Osteocyte (in vitro differentiated cells): ENCODE results near the gene PA2G4. TPM values are rescaled to one million over a fixed set of nuclear protein-coding genes. Genes with fewer than 3 reads are reported as not detected.

Source experiments
- DNase-seq: peaks from one replicate; pipeline ENCODE4 v3.0.0; 2021; ENCODE audit warnings: mixed read lengths; ENCODE audit not compliant: unreplicated experiment; ENCODE audit errors: extremely low spot score
- H3K27ac Mint-ChIP-seq: one replicate; pipeline ENCODE4 v1.8.0; 2021; ENCODE audit warnings: mild to moderate bottlenecking, mixed read lengths; ENCODE audit not compliant: unreplicated experiment
- H3K27me3 Mint-ChIP-seq: one replicate; pipeline ENCODE4 v1.8.0; 2021; ENCODE audit warnings: mixed read lengths; ENCODE audit not compliant: unreplicated experiment
- H3K36me3 Mint-ChIP-seq: one replicate; pipeline ENCODE4 v1.8.0; 2021; ENCODE audit warnings: mixed read lengths; ENCODE audit not compliant: unreplicated experiment
- H3K4me1 Mint-ChIP-seq: one replicate; pipeline ENCODE4 v1.8.0; 2021; ENCODE audit warnings: mixed read lengths; ENCODE audit not compliant: unreplicated experiment
- H3K4me3 Mint-ChIP-seq: one replicate; pipeline ENCODE4 v1.8.0; 2021; ENCODE audit warnings: mild to moderate bottlenecking, moderate library complexity, mixed read lengths; ENCODE audit not compliant: unreplicated experiment
- H3K9me3 Mint-ChIP-seq: one replicate; pipeline ENCODE4 v1.8.0; 2021; ENCODE audit warnings: mixed read lengths; ENCODE audit not compliant: unreplicated experiment
- CTCF ChIP-seq: fragments of 200-600 bp; sonication (generic); IDR thresholded peaks from 2 replicates; pipeline ENCODE4 v1.5.0; 2021; ENCODE audit warnings: antibody characterized with exemption, mild to moderate bottlenecking, moderate library complexity
- total RNA-seq: library from RNA; stranded (reverse); gene quantifications from 2 replicates; pipeline ENCODE4 v1.2.1, GENCODE V29; 2021

The PA2G4 gene
- total RNA-seq, 1 donor from 2014 or later = 85.9 TPM

DNA sequence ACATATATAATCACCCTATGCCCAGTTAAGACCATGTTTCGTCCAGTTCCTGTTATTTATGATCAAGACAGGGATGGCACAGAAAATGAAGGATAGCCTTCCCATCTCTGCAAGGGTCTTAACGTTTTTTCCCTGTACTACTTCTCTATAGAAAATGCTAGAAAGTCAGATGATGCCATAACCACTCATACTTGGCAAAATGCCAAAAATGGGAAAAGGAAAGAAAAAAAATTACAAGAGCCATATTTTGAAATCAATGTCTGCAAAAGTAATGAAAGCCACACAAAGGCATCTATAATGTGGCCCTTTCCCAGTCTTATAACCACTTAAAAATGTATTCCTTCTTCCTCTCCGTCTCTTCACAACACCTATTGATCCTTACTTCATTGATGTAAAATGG, 46.2 kb downstream of the PA2G4 start:
- Mint-ChIP-seq H3K4me1 (peaks cover 41% of the 10 kb centered on the region), H3K36me3 (peaks cover 9% of the 10 kb centered on the region), H3K27me3 (no peaks in the 10 kb centered on the region), H3K4me3 (peak overlapping the region; percentile 16), H3K27ac (peak overlapping the region; percentile 75), H3K9me3 (no peaks in the 10 kb centered on the region)
- DNase-seq = no peak
- TF ChIP-seq CTCF = no peak

- Mint-ChIP-seq H3K27me3 (no peaks in the 10 kb centered on the region), H3K4me1 (peaks cover 42% of the 10 kb centered on the region), H3K9me3 (no peaks in the 10 kb centered on the region), H3K27ac (peak overlapping the region; percentile 95), H3K36me3 (peaks cover 11% of the 10 kb centered on the region), H3K4me3 (peak overlapping the region; percentile 93)
- DNase-seq = no peak
- TF ChIP-seq CTCF = peak; percentile 33
These were observed 47.3 kb downstream of the PA2G4 start for GRCh38 chr12:56151672-56152131.

DNA sequence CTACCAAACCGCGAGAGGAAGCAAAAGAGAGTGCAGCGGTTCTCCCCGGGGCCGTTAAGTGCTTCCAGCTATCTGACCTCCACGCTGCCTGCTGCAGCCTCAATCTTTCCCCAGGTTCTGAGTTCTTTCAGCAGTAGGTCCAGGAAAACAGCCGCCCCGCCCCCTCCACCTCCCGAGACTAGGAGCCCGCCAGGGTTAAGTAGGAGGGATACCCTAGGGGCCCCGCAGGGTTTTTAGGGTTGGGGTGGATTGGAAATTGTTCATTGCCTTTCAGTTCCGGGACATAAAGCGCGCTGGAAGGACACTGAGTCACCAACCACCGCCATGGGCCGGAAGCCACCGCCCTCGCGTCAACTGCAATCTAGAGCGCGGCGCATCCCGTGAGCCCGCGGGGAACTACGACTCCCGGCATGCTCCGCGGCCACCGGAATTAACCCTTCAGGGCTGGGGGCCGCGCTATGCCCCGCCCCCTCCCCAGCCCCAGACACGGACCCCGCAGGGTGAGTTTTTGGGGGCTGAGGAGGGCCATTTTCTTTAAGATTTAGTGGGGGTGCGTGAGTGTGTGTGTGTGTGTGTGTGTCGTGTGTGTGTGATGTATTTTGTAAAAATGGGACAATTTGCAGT, 47.9 kb downstream of the PA2G4 start, which contains the start of gene MYL6B:
Gene MYL6B, plus strand, starts transcription at position 456 of the 624 bp plus-strand sequence. CDS start 1,332 bp downstream, outside the sequence.
- Mint-ChIP-seq H3K4me1 (peaks cover 42% of the 10 kb centered on the region), H3K27ac (peak within 1 kb of the TSS; percentile 95), H3K36me3 (peaks cover 11% of the 10 kb centered on the region), H3K4me3 (peak within 1 kb of the TSS; percentile 93), H3K27me3 (no peaks in the 10 kb centered on the region), H3K9me3 (no peaks in the 10 kb centered on the region)
- DNase-seq = peak; percentile 95
- TF ChIP-seq CTCF = no peak

- Mint-ChIP-seq H3K27me3 (no peaks in the 10 kb centered on the region), H3K4me1 (peaks cover 47% of the 10 kb centered on the region)
- no peak for DNase-seq
These were observed 48.7 kb downstream of the PA2G4 start for GRCh38 chr12:56152756-56153677.

More at GRCh38 chr12:56152756-56153677, 48.7 kb downstream of the PA2G4 start:
- Mint-ChIP-seq H3K9me3 (no peaks in the 10 kb centered on the region), H3K4me3 (peak overlapping the region; percentile 93), H3K27ac (peak overlapping the region; percentile 95), H3K36me3 (peaks cover 11% of the 10 kb centered on the region)
- no peak for TF ChIP-seq CTCF
